HG03432 (cell line): Measurements from ENCODE around the gene BORCS5.
"Not testable (repeated sequence)": the region's sequence is repeated elsewhere in the genome, so short reads cannot be mapped to it uniquely, and the experiment has no call there.

Source experiments
- ATAC-seq: cut with Tn5 transposase; IDR thresholded peaks from one replicate; pipeline ENCODE4 v1.9.1; 2021; ENCODE audit warnings: mild to moderate bottlenecking, moderate library complexity; ENCODE audit not compliant: unreplicated experiment

Gene BORCS5

DNA sequence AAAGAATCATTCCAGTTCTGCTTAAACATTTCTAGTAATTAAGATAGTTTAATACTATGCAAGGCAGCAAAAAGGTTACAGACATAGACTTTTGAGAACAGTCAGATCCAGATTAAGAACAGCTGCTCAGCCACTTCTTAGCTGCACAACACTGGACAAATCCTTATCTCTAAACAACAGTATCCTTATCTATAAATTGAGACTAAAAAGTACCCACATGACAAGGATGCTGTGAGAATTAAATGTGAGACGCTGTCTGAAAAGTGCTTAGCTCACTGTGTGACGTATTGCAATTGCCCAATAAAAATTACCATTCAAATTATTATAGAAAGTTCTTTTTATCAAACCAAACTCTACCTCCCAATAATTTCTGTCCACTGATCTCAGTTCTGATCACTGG, 35.5 kb downstream of the BORCS5 start:
- no peak for ATAC-seq

DNA sequence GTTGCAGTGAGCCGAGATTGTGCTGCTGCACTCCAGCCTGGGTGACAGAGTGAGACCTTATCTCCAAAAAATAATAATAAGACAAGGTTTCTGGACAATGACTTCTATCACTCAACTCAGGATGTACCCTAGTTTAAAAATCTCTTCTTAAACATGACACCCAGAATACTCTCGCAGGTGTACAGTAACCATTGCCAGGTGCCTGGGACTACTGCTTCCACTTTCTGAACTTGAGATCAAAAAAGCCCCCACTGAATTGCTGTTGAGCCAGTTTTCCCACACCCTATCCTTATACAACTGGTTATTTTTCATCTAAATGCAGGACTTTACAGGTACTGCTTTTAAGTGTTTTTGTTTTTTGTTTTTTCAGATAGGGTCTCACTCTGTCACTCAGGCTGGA, 36.3 kb downstream of the BORCS5 start:
- no peak for ATAC-seq

DNA sequence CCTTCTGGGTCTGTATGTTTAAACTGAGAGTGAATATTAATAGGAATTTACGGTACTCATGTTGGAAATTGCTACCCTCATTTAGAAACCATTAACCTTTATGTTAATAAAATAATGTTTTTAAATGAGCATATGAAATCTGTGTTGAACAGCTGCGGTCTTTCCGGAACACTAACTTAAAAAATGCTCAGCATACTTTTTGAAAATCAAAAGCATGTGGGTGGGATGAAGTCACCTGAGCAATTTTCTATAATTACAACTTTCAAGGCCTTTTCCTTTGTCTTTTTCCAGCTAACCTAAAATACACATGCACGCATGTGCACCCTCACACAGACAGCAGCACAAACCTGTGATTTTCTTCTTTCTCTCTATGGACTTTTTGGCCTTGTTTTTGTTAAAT, 39.8 kb downstream of the BORCS5 start:
- no peak for ATAC-seq

DNA sequence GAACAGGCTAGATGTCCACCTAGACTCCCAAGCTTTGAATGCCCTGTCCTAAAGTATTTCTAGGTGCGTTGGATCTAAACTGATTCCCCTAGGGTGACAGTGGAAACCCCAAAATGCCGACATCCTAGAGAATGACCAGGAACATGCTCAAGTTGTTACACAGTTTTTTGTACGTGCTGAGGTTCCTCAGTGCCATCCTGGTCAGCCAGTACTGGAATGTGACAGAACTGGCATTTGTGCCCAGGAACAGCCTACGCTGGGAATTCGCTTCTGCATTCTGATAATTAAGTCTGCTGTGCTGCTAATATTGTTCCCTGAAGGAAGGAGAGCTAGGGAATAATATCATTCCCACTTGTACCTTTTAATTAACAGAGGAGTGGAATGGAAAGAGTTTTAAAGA, 40.3 kb downstream of the BORCS5 start:
- ATAC-seq: no peak

GRCh38 chr12:12398026-12398859, 41.4 kb downstream of the BORCS5 start:
- ATAC-seq: no peak

DNA sequence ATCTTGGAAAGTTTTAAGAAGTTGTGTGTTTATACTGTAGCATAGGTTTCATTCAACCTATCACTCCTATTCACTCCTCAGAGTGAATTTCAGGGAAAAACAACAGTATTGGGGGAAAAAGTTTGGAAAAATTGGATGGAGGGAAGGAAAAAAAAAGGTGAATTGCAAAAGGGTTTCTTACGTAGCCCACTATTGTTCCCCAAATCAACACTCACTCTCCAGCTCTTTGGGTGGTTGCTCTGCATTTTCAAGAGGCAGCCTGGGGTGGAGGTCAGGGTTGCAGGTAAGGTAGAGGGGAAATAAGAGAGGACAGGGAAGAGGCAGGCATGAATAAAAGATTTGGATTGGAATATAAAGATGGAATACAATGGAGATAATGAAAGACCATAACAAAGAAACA, 42.3 kb downstream of the BORCS5 start:
- ATAC-seq: no peak

GRCh38 chr12:12399776-12400305, 43.0 kb downstream of the BORCS5 start:
- no peak for ATAC-seq

GRCh38 chr12:12400793-12401192, 43.9 kb downstream of the BORCS5 start:
- ATAC-seq: no peak

DNA sequence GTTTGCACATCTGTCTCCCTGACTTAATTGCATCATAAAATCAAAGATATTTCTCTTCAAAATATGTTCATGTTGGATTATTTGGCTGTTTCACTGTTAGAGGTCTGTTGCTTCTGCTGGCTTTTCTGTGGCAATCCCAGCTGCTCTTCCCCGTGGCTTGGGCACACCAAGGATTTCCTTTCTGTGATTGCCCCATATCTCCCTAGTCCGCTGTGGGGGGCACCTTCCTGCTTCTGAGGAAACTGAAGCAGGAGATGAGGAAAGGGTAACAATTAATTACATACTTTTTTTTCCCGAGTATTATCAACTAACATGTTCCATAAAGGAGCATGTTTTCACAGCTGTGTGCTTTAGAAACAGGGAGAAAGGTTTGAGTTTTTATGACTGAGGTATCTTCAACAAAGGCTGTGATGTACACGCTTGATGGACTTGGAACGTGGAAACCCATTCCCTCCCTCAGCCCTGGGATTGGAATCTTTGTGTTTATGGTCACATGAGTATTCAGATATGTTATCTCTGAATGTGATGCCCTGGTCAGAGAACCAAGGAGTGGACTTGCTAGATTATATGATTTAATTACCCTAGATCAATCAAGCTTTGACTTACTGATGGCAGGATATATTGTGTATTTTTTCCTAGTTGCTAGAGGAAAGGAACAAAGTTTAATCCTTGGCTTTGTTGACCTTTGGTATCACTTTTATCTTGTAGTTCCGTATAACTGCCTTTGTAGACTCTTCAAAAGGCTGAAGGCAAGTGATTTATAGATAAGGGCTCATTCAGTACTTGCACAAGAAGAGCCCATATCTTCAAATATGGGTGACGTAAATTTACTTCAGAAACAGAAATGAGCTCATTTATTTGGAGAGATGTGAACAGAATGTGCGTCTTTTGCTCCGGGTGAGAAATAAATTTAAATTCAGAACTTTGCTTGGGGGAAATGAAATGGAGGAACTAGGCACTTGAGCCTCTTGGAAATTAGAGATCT, 46.7 kb downstream of the BORCS5 start:
- no peak for ATAC-seq

GRCh38 chr12:12404297-12404696, 47.4 kb downstream of the BORCS5 start:
- ATAC-seq: no peak

GRCh38 chr12:12405882-12406281, 49.0 kb downstream of the BORCS5 start:
- no peak for ATAC-seq

DNA sequence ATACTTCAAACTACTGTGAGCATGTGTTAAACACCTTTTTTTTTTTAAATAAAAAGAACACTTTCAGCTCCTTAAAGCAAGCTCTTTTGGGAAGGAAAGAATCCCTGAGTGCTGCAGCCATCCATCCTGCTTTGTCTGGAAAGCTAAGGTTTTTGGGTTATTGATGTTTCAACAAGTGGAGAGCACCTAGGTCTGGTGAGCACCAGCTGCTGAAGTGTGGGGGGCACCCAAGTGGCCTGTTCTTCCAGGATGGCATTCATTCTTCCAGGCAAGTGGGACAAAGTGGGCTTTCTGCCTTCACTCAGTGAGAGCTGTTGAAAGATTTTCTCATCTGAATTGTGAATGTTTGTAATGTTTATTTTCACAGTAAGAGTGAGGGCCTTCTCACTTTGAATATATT, 49.9 kb downstream of the BORCS5 start:
- ATAC-seq: no peak

DNA sequence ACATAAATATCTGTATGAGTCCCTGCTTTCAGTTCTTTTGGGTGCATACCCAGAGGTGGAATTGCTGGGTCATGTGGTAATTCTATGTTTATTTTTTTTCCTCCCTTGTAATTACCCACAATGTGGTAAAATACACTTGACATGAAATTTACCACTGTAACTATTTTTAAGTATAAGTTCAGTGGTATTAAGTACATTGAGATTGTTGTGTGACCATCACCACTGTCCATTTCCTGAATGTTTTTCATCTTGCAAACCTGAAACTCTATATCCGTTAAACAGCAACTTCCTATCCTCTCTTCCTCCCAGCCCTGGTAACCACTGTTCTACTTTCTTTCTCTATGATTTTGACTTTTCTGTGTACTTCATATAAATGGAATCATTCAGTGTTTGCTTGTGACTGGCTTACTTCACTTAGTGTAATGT, 51.4 kb downstream of the BORCS5 start:
- ATAC-seq: no peak

DNA sequence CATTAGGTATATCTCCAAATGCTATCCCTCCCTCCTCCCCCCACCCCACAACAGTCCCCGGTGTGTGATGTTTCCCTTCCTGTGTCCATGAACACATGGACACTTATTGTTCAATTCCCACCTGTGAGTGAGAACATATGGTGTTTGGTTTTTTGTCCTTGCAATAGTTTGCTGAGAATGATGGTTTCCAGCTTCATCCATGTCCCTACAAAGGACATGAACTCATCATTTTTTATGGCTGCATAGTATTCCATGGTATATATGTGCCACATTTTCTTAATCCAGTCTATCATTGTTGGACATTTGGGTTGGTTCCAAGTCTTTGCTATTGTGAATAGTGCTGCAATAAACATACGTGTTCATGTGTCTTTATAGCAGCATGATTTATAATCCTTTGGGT, 52.5 kb downstream of the BORCS5 start:
- ATAC-seq: not testable (repeated sequence)

DNA sequence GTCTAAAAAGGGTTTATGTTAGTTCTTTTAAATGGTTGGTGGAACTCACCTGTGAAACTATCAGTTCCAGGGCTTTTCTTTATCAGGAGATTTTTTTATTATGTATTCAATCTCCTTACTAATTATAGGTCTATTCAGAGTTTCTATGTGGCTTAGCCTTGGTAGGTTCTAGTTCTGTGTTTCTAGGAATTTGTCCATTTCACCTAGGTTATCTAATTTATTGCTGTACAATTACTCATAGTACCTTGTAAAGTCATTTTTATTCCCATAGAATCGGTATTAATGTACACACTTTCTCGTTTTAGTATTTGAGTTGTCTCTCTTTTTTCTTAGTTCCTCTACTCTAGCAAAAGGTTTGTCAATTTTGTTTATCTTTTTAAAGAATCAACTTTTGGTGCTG, 59.0 kb downstream of the BORCS5 start:
- ATAC-seq: no peak

DNA sequence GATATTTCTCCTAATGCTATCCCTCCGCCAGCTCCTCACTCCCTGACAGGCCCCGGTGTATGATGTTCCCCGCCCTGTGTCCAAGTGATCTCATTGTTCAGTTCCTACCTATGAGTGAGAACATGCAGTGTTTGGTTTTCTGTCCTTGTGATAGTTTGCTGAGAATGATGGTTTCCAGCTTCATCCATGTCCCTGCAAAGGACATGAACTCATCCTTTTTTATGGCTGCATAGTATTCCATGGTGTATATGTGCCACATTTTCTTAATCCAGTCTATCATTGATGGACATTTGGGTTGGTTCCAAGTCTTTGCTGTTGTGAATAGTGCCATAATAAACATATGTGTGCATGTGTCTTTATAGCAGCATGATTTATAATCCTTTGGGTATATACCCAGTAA, 62.3 kb downstream of the BORCS5 start:
- not testable (repeated sequence) for ATAC-seq

DNA sequence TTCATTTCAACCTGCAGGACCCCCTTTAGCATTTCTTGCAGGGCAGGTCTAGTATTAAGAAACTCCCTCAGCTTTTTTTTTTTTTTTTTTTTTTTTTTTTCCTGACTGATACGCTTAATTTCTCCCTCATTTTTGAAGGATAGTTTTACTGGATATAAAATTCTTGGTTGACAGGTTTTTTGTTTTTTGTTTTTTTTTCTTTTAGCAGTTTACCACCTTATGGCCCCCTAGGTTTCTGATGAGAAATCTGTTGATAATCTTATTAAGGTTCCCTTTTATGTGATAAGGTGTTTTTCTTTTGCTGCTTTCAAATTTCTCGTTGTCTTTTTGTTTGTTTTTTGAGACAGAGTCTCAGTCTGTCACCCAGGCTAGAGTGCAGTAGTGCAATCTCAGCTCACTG, 66.5 kb downstream of the BORCS5 start:
- no peak for ATAC-seq

DNA sequence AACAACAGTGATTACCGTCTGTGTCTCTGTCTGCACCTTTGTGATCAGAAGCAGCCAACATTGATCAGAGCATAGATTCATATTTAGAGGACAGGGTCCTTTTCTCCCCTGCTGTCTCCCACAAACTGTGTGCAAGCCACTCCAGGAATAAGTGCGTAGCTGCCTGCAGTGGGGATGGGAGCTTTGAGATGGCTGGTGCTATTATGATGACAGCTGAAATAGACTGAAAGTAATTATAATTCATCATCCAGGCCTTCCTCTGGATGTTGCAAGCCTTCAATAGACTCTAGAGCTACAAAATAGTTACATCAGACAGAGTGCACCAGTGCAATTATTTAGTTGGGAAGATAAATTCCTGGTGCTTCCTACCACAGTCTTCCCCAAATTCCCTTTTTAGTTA, 68.1 kb downstream of the BORCS5 start:
- no peak for ATAC-seq

- ATAC-seq: no peak
These were observed 68.7 kb downstream of the BORCS5 start for GRCh38 chr12:12425616-12426015.

GRCh38 chr12:12427568-12427967, 70.7 kb downstream of the BORCS5 start:
- ATAC-seq: no peak

DNA sequence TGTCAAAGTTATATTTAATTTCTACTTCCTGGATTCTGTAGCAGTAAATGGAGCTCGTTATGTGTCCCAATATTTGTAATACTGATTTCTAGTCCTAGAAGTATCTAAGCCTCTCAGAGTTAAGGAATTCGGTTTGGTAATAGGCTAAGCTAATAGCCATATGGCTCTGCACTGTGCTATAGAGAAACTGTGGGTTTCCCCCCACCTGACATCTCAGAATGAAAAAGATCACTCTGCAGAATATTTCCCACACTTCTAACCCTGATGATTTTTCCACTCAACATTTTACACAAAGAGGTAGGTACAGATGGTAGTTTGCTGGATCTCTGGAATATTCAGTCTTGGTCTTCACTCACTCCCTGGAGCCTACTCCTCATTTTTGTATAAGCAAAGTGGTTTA, 71.2 kb downstream of the BORCS5 start:
- no peak for ATAC-seq
